ENCODE results near the gene CEMIP2. TPM values are rescaled to one million over a fixed set of nuclear protein-coding genes. Genes with fewer than 3 reads are reported as not detected.

CEMIP2 gene
- total and polyA plus RNA-seq, 2 of the 13 experiments (the other 11 are each of a cell fraction or from before 2014, with no cell fraction given), result 94.3 to 128 TPM

GRCh38 chr9:71748280-71748743, 20.0 kb downstream of the CEMIP2 start:
- ChIA-PET CTCF (ENCODE audit: low intra/inter-chr PET ratio, low total read pairs) (no interaction called here), POLR2A (interaction anchor here (1.2 to 1.4 kb wide), 3 partner anchors 15 to 20 kb away, joined by 4 read pairs; partner anchors contain the start of gene CEMIP2)
- H3K4me1 ChIP-seq (ENCODE audit: insufficient read depth, low read length), result peaks cover 51% of the 10 kb centered on the region
- DNase-seq (ENCODE audit: low spot score), result no peak
- H3K9me3 ChIP-seq (ENCODE audit: low read length), result no peaks in the 10 kb centered on the region
- no peak for FAIRE-seq
- no TSS peak for BruUV-seq (replicated peaks)
- no peaks in the 10 kb centered on the region for H3K27me3 ChIP-seq (ENCODE audit: control insufficient read depth in 1 of 2, insufficient read depth in 2 of 2, low read length in 2 of 2)
- intact Hi-C loops (cut with micrococcal nuclease; ENCODE audit: unreplicated experiment), result no loop called here
- H3K27ac ChIP-seq (ENCODE audit: extremely low read length, insufficient read depth, low read length), result no peak overlapping the region
- H3K4me3 ChIP-seq (replicated peaks in 1 of 3; ENCODE audit: insufficient read depth in 1 of 3, low read depth in 2 of 3, low read length in 3 of 3), result no peak overlapping the region
- H3K4me2 ChIP-seq (ENCODE audit: low read depth, low read length), result no peak overlapping the region
- H4K20me1 ChIP-seq (ENCODE audit: insufficient read depth, low read length), result peaks cover 8% of the 10 kb centered on the region
- H3K36me3 ChIP-seq (replicated peaks in 1 of 2; ENCODE audit: control insufficient read depth in 1 of 2, insufficient read depth in 2 of 2, low read length in 2 of 2), result peaks cover 13 to 47% of the 10 kb centered on the region in 2 experiments
- H2AFZ ChIP-seq (ENCODE audit: low read length), result no peak overlapping the region
- WGBS (ENCODE audit: low lambda C conversion rate), result 100% methylated on average over 1 of the region's 1 CpG
- H3K9ac ChIP-seq (ENCODE audit: insufficient read depth, low read depth, low read length), result no peak overlapping the region
- peaks cover 54% of the 10 kb centered on the region for H3K79me2 ChIP-seq (ENCODE audit: insufficient read depth, low read length)
- in situ Hi-C loops (cut with HindIII; ENCODE audit: extremely low pct_ligation_motif_present, low pct_unique_long_range_greater_than_20kb), result no loop called here
- TF ChIP-seq HNF4A (CRISPR knock-in tag; IDR thresholded peaks at IDR 0.05) (peak; percentile 23; the same call in 1 of the 2 replicates), RBM22 (optimal IDR thresholded peaks at IDR 0.05; ENCODE audit: low read length) (peak; percentile 14), SAFB2 (CRISPR knock-in tag; IDR thresholded peaks at IDR 0.05; ENCODE audit: borderline replicate concordance, low read depth) (no peak), HDAC2 (CRISPR knock-in tag; IDR thresholded peaks at IDR 0.05) (no peak), FOXM1 (CRISPR knock-in tag; IDR thresholded peaks at IDR 0.05) (no peak)
- no peak for ATAC-seq

- TF ChIP-seq LCORL (IDR thresholded peaks at IDR 0.05) (no peak), LCORL (CRISPR knock-in tag; IDR thresholded peaks at IDR 0.05) (no peak), ZSCAN5A (CRISPR knock-in tag; IDR thresholded peaks at IDR 0.05; ENCODE audit: borderline replicate concordance) (no peak), GPBP1L1 (CRISPR knock-in tag; IDR thresholded peaks at IDR 0.05) (no peak), AGO2 (optimal IDR thresholded peaks at IDR 0.05; ENCODE audit: low read depth, low read length) (peak; percentile 28), ZMYM4 (CRISPR knock-in tag; IDR thresholded peaks at IDR 0.05) (no peak)
- in situ Hi-C loops (cut with HindIII; ENCODE audit: extremely low pct_ligation_motif_present, low pct_unique_long_range_greater_than_20kb) (no loop called here), intact Hi-C loops (cut with micrococcal nuclease; ENCODE audit: unreplicated experiment) (no loop called here)
- peaks cover 46% of the 10 kb centered on the region for H3K79me2 ChIP-seq (ENCODE audit: insufficient read depth, low read length)
- no peak overlapping the region for H3K27ac ChIP-seq (ENCODE audit: extremely low read length, insufficient read depth, low read length)
- H3K27me3 ChIP-seq (ENCODE audit: control insufficient read depth in 1 of 2, insufficient read depth in 2 of 2, low read length in 2 of 2), result no peaks in the 10 kb centered on the region
- H3K9ac ChIP-seq (ENCODE audit: insufficient read depth, low read depth, low read length), result no peak overlapping the region
- CTCF ChIA-PET (ENCODE audit: low intra/inter-chr PET ratio, low total read pairs), result no interaction called here
- FAIRE-seq (no peak), ATAC-seq (no peak), DNase-seq (ENCODE audit: low spot score) (no peak)
- no peak overlapping the region for H3K4me2 ChIP-seq (ENCODE audit: low read depth, low read length)
- H3K4me3 ChIP-seq (replicated peaks in 1 of 3; ENCODE audit: insufficient read depth in 1 of 3, low read depth in 2 of 3, low read length in 3 of 3), result no peak overlapping the region
- BruUV-seq (replicated peaks), result TSS peak; percentile 12
- peaks cover 13 to 47% of the 10 kb centered on the region in 2 experiments for H3K36me3 ChIP-seq (replicated peaks in 1 of 2; ENCODE audit: control insufficient read depth in 1 of 2, insufficient read depth in 2 of 2, low read length in 2 of 2)
- no peak overlapping the region for H2AFZ ChIP-seq (ENCODE audit: low read length)
- H3K4me1 ChIP-seq (ENCODE audit: insufficient read depth, low read length), result peaks cover 51% of the 10 kb centered on the region
- POLR2A ChIA-PET, result interaction anchor here (1.2 to 1.4 kb wide), 3 partner anchors 15 to 21 kb away, joined by 4 read pairs; partner anchors contain the start of gene CEMIP2
- H4K20me1 ChIP-seq (ENCODE audit: insufficient read depth, low read length), result peaks cover 3% of the 10 kb centered on the region; the same call in 1 of the 2 replicates
- no peaks in the 10 kb centered on the region for H3K9me3 ChIP-seq (ENCODE audit: low read length)
Measured at GRCh38 chr9:71747576-71747975, 20.7 kb downstream of the CEMIP2 start.
